Head of caudate nucleus (tissue), 42 donors: ENCODE data around the gene COL2A1.

Experiments
- DNase-seq, 42 donors: peaks; one replicate each; pipeline versions ENCODE4 v3.0.0 to v3.0.0-alpha.2; 2020 to 2021; ENCODE audit warnings: mixed read lengths in 7 of 42
- intact Hi-C: fragments of 100-400 bp; cut with DNase I; formaldehyde crosslinking; loops from one replicate; pipeline ENCODE4 v1.15.0; 2022

Gene COL2A1

DNA sequence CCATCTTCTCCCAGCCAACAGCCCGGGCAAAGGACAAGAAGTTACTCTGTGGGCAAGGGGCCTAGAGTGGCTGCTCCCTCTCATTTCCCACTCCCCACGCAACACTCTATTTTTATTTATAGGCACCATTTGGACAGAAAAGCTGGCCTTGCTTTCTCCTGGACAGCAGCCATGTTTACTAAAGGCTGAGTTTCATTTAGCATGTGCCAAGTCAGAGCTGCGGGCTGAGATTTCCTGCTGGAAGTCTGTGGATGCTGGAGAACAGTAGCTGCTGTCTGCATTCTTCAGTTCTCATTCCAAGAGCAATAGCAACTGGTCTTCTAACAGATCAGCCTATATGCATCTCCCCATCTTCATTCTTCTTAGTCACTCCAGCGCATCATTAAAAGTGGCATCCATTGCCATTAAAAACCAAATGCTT lies 8.3 kb downstream of the COL2A1 start:
- DNase-seq, result peak in 13 of 42 donors; percentile 15 to 54 (median 25)
- intact Hi-C loops, result no loop called here

DNA sequence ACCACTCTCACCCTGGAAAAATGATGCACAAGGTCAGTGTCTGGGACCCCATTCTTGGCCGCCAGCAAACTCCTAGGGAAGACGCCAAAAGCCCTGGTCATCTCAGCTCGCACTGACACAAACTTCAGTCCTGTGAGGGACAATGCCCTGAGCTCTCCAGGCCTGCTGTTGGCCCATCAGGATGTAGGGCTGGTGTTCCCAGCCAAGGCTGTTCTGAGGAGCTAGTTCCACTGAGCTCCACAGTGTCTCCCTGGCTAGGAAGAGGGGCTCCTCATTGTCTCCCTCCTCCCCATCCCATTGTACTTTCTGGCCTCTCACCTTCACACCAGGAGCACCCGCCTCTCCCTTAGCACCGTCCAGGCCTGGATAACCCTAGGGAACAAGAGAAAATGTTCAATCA lies 10.8 kb downstream of the COL2A1 start:
- DNase-seq, result peak in 1 of 42 donors; percentile 10
- intact Hi-C loops, result no loop called here

DNA sequence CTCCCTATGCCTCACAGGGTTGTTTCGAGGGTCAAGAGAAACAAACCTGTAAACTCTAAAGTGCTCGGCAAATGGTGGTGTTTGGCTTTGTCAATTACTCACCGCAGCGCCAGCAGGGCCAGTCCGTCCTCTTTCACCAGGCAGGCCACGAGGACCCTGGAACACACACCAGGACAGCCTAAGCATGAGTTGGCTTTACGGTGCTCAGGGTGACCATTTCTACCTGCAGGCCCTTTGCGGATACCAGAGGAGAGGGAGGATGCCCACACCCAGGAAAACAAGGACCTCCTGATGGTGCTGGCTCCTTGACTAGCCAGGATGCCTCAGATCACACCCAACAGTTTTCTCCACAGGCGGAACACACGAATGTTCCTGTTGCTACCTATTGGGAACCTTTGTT lies 11.5 kb downstream of the COL2A1 start:
- intact Hi-C loops, result no loop called here
- DNase-seq, result peak in 2 of 42 donors; percentile 2 to 20

DNA sequence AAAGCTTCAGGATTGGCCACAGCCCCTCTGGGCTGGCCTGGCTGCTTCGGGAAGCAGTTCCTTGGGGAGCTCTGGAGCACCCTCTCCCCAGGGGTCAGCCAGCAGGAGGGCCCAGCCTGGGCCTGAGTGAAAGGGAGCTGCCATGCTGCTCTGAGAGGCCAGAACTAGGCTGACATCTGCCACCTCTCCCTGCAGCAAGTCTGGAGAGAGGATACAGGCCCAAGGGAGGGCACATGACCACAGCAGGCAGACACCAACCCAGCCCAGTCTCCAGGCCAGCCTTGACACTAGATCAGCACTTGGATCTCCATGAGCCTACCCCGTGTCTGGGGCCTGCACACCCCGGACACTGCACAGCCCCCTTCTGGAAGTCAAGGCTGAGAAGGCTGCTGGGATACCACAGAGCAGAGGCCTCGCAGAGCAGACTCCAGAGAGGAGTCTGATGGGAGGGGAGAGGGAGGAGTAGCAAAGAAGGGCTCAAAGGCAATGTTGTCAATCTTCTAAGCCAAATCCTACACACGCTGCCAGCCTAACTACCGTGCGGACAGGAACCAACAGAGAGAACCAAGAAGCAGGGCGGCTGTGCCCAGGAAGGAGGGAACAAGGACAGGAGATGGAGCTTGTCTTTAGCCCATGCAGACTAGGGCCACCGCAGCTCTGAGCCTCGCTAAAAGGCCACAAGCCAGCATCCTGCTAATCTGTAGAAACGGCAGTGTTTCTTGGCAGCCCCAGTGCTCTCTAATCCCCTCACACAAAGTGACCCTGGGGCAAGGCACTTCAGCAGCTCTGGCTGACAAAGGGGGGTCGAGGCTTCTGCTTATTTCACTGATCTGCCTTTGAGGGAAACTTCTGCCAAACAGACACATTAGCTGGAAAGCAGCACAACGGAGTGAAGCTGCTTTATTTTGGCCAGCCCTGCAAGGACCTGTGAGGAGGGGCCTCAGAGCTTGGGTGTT lies 12.9 kb downstream of the COL2A1 start:
- DNase-seq, result peak in 1 of 42 donors; percentile 23
- intact Hi-C loops, result no loop called here

DNA sequence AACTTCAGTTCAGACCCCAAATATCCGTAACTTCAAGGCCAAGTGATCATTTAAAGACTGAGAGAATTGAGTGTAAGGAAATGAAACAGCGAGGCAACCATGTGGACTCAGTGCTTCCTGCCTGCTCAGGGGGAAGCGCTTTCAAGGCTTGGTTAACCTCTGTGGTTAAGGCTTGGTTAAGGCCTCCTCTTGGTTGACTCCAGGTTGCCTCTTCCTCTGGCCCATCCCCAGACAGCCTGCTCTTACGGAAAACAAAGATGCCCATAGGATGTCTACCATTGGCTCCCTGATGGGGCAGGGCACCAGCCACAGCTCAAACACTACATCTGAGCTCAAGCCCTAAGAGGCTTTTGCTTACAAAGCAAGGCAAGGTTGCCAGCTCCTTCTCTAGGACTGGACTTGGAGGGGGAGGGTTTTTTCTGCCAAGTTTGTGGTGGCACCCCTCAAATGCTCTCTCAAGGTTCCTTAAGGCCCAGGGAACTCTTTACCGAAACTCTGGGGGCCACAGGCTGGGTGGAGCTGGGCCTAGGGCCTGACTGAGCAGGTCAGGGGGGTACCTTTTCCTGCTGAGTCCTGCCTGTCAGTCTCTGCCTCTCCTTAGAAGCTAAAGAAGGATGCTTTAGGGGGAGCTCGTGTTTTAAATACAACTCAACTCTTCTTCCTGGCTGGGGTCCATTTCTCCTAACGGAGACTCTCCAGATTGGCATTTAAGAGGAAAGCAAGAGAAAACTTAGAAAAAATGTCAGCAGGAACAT lies 13.7 kb downstream of the COL2A1 start:
- DNase-seq, result peak in 1 of 42 donors; percentile 15

DNA sequence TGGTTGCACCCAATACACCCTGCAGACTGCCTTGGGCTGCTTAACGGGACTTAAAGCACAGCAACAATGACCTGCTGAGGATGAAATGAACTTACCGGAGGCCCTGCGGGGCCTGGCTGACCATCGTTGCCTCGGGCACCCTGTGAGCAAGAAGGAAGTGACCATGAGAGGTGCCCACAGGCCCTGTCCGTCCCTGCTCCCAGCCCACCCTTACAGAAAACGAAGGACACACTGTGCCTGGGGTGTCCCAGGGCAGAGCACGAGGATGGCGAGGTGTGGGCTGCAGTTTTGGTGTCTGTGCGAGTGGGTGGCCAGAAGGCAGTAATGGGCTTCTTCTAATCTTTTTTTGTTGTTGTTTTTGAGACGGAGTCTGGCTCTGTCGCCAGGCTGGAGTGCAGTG lies 14.6 kb downstream of the COL2A1 start:
- peak in 1 of 42 donors; percentile 12 for DNase-seq
- intact Hi-C loops, result no loop called here

More for the DNA sequence above, 13.7 kb downstream of the COL2A1 start:
- intact Hi-C loops, result no loop called here

DNA sequence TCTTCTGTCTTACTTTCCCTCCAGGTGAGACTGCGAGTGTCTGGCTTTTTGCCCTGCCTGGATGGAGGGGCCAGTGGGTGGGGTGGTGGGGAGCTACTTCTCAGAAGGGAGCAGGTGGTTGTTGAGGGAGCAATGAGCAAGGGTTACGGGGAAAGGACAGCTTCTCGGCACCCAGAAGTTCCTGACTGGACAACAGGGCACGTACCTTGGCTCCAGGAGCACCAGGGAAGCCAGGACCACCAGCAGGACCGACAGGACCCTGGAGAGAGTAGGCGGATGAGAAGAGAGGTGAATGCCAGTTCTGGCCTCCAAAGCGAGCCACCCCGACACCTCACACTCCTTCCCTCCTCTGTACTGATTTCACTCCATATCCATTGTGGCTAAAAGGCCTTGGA lies 15.3 kb downstream of the COL2A1 start:
- intact Hi-C loops, result no loop called here
- DNase-seq, result peak in 2 of 42 donors; percentile 11 to 18

DNA sequence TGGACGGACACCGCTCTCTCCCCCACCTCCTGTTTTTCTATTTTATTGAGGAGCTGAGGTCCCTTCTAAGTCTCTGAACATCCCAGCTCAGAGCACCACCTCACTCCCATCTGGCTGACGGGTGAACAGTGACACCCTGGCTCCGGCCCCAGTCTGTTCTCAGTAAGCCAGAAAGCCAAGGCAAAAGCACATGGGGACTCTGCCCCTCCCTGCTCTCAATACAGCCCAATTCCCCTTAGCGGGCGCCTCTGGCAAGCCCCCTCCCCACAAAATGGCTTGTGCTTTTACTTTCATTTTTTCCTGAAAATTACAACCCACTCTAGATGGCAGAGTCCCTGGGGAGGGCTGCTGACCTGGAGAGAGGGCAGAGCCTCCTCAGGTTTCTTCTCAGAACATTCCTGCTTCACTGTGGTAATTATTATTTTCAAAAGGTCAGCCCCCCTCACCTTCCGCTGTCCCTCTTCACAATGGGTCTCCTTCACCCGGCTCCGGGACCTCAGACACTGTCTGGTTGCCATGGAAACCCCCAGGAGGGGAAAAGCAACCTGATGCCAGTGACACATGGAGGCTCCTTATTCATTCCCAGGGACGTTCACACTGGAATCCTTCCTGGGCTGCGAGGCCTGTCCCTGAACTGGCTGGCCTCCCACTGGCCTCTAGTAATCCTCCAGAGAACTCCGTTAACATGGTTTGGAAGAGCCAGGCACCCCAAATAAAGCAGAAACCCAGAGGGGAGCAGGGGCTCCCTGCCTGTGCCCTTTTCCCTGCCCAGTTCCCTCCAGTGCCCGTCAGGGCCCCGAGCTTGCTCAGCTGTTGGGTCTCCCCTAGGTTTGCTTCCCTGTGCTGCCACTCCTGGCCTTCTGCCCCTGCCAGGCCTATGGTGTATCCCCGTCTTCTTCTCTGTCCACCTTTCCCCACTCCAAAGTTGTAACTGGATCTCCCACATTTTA lies 15.9 kb downstream of the COL2A1 start:
- intact Hi-C loops, result no loop called here
- peak in 7 of 42 donors; percentile 7 to 61 (median 24) for DNase-seq

DNA sequence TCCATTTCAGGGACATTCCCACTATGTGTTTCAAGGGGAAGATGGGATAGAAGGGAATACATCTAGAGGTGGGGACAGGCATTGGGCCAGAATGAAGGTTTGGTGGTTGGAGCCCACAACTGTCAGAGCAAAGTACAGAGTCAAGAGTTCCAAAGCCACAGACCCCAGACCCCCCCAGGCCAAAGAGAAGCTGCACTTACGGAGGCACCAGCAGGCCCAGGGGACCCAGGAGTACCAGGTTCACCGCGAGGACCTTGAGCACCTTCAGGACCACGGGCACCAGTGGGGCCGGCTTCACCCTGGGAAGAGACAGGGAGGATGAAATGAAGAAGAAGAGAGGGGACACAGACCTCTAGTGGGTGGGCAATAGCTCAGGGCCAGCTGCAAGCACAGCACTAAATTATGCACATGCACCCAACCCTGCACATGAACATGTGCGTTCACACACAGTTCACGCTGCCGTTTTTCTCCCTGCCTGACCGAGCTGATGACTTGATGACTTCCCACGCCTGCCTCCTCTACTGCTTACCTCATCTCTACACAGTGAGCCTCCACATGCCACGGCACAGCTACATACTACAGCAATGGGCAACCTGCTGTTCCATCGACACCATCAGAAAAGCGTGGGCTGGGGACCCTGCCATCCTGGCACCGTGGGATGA lies 16.7 kb downstream of the COL2A1 start:
- peak in 40 of 42 donors; percentile 27 to 93 (median 68) for DNase-seq
- intact Hi-C loops, result no loop called here

DNA sequence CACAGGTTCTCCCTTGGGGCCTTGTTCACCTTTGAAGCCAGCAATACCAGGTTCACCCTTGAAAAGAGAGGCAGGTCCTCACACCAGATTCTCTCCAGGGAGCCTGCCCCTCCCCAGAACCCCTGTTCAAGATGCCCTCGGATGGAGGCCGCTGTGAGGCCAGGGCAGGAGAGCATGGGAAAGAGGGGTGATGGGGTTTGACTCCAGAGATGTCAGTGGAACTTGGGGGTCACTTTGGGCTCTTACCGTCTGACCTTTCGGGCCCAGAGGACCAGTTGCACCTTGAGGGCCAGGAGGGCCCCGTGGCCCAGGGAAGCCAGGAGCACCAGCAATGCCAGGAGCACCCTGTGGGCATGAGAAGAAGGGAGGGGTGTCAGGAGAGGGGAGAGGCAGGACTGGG lies 17.4 kb downstream of the COL2A1 start:
- no peak for DNase-seq
- intact Hi-C loops, result no loop called here

DNA sequence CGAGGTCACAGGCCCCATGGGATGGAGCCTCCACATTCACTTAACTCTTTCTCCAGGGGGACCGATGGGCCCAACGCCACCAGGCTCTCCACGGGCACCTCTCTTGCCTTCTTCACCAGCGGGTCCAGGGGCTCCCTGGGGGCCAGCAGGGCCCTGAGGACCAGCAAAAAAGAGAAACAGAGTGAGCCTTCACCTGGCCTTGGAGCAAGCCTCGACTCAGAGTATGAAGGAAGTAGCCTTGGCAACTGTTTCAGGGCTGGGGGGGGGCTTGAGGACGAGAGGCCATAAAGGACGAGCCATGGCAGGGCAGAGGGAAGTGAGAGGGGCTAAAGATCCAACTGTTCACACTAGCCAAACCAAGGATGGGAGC lies 18.0 kb downstream of the COL2A1 start:
- intact Hi-C loops, result no loop called here
- DNase-seq, result no peak

DNA sequence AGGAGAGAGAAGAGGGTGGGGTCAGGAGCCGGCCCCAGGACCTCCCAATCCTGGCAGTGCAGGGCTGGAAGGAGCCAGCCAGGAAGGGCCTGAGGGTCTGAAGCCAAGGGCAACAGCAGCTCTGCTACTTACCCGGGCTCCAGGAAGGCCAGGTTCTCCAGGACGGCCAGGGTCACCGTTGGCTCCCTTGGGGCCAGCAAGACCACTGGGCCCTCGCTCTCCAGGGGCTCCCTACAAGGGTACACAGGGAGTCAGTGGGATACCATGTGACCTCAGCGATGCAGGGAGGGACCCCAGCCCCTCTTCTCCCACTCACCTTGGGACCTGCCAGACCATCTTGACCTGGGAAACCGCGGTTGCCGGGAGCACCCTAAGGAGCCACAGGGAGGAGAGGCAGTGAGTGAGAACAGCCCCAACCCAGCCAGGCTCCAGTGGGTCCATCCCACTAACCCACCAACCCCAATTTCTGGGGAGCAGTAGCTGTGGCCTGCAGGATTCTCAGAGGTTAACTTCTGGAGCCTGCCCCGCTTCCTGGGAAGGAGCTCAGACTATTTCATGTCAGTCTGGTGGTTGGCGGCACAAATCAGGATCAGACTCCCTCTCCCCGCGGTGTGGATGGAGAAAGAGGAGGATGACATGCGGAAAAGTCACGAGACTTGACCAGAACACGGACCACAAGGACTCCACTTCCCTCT lies 18.5 kb downstream of the COL2A1 start:
- intact Hi-C loops, result no loop called here
- no peak for DNase-seq

DNA sequence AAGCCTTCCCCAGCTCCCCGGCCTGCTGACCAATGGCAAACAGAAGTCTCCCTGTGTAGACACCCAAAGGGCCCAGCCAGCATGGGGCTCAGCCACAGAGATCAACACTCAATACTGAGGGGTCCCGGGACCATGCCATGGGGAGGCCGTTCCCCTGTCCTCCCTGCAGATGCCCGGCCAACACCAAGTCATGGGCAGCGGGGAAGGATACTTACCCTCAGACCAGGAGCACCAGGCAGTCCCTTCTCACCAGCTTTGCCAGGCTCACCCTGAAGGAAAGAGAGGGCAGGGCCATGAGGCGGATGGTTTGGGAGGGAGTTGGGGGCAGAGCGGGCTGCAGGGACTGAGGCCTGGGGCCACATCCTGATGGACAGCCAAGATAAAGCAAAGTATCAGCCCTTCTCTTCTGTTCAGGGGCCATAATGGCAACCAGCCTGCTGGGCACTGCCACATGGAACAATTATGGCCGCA lies 19.9 kb downstream of the COL2A1 start:
- intact Hi-C loops, result no loop called here
- no peak for DNase-seq

DNA sequence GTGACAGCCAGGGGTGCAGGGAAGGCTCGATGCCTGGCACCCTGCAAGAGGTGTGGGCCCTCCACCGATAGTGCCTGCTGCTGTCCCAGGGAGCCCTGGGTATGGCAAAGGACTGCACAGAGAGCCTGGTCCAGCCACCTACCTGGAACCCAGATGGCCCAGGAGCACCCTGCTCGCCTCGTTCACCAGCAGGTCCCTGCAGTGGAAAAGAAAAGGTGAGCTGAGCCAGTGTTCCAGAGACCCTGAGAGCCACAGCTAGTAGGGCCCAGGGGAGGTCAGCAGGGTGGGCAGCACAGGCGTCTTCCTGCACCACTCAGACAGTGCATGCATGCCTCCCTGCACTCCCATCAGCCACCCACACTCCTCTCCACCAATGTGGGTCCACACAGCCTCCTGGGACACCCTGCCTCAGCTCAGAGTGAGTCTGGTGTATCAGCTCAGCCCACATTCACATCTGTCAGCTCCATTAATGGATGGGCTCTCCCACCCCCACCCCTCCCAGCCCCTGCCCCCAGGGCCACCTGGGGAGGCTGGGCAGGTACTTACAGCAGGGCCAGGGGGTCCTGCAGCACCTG lies 20.6 kb downstream of the COL2A1 start:
- intact Hi-C loops, result no loop called here
- peak in 8 of 42 donors; percentile 32 to 61 (median 45) for DNase-seq

DNA sequence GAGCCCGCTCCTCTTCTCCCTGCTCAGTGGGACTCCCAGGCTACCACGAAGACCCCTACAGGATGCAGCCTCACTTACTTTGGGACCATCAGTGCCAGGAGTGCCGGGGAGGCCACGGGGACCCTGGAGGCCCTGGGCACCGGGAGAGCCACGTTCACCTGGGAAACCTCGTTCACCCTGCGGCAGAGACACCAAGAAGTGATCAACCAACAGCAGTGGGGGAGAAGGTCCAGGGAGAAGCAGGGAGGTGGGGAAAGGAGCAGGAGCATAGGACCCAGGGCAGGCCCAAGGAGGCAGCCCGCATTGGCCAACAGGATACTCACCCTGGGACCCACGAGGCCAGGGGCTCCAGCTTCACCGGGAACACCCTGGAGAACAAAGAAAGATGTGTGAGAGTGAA lies 21.5 kb downstream of the COL2A1 start:
- DNase-seq, result no peak
- intact Hi-C loops, result no loop called here

DNA sequence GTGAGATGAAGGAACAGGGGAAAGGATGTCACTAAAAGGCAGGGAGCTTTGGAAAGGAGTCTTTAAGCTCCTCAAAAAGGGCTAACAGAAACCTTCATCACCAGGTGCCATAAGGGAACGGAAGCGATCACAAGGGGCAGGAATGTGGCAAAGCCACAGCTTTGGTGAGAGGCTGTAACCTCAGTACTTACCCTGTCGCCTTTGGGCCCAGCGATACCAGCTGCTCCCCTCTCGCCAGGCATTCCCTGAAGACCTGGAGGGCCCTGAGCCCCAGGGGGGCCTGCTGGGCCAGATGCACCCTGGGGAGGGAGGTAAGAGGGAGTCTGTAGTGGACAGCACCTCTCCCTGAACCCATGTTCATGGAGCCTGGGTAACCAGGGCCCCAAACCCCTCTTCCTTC lies 22.0 kb downstream of the COL2A1 start:
- intact Hi-C loops, result no loop called here
- DNase-seq, result no peak

DNA sequence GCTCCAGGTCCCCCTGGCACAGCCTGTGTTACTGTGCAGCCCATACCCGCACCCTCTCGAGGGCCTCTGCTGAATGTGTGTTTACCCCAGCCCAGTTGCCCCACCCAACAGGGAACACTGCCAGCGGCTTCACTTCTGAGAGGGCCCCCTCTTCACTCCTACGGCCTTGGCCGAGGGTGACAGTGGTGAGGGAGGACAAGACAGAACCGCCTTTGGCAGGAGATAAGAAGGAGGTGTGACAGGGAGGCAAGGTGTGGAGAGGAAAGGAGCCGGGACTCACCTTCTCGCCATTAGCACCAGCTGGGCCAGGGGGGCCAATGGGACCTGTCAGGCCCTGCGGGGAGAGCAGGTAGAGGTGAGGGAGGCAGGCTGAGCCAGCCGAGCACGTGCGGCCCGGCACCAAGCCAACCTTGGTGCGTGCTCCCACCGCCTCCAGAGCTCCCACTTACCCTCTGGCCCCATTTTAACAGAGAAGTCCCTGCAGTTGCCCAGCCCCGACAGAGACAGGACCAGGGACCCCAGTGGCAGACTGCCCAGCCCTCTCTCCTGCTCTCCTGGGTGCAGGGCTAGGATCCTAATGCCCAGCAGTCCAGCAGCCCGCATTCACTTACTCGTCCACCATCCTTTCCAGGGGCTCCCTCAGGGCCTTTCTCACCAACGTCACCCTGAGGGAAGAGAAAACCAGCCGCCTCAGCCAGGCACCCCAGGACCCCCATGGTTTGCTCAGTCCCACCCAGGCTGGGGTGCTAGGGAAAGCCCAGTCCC lies 22.6 kb downstream of the COL2A1 start:
- DNase-seq, result no peak
- intact Hi-C loops, result no loop called here
